Adrenal gland (tissue), 12 donors: ENCODE data around the gene ISM1. TPM values are rescaled to one million over a fixed set of nuclear protein-coding genes. Genes with fewer than 3 reads are reported as not detected.

Experiments used
- DNase-seq, 7 donors: peaks; one replicate each; pipeline ENCODE4 v3.0.0-alpha.2; 2019 to 2020
- H3K27ac ChIP-seq, 5 donors: fragments of 200-600 bp; sonication (generic) in 4 of 5; 1 replicate in 3 of 5; 2 replicates in 2 of 5; pipeline versions ENCODE4 v1.5.1 to v1.8.0; 2016 to 2020; ENCODE audit warnings: mild to moderate bottlenecking in 1 of 5
- H3K27me3 ChIP-seq: fragments of 200-600 bp; 2 replicates; pipeline ENCODE4 v1.8.0; 2021
- H3K36me3 ChIP-seq, 2 donors: fragments of 200-600 bp; replicated peaks in 1 of 2; 1 replicate in 1 of 2; 2 replicates in 1 of 2; pipeline versions ENCODE4 v1.5.1 to v1.8.0; 2018 to 2022
- H3K4me1 ChIP-seq, 2 donors: fragments of 200-600 bp; replicated peaks in 1 of 2; 1 replicate in 1 of 2; 2 replicates in 1 of 2; pipeline versions ENCODE4 v1.5.1 to v1.8.0; 2018 to 2021
- H3K4me3 ChIP-seq, 4 donors: fragments of 200-600 bp; sonication (generic) in 3 of 4; one replicate each; pipeline ENCODE4 v1.5.1; 2016 to 2018
- H3K9me3 ChIP-seq, 3 donors: fragments of 200-600 bp; sonication (generic) in 1 of 3; replicated peaks in 1 of 3; 1 replicate in 2 of 3; 2 replicates in 1 of 3; pipeline versions ENCODE4 v1.5.1 to v1.8.0; 2016 to 2021
- POLR2A ChIP-seq, 2 donors: fragments of 450-650 bp; IDR thresholded peaks; one replicate each; pipeline ENCODE4 v1.6.1; 2017; ENCODE audit warnings: antibody characterized with exemption in 2 of 2, mild to moderate bottlenecking in 2 of 2, moderate library complexity in 1 of 2
- WGBS, 4 donors: extraction: QIAGEN DNeasy Blood & Tissue Kit in 2 of 4; methylation state at CpG; one replicate each; pipeline versions ENCODE4 v1.1.5 to v1.1.7; 2013 to 2017; 5-methylcytosine and 5-hydroxymethylcytosine counted together
- intact Hi-C, 2 donors: fragments of 100-400 bp; cut with DNase I; formaldehyde crosslinking; loops; one replicate each; pipeline versions ENCODE4 v1.14.1 to v1.15.0; 2022 to 2023
- polyA plus RNA-seq, 3 donors: library from polyadenylated mRNA; stranded (reverse); fragments of 200-250 nt in 2 of 3; fragments of 350-450 nt in 1 of 3; fragmentation: Illumina TruSeq in 1 of 3; extraction: RNeasy Lipid Tissue Mini Kit (QIAGEN cat#74804) in 1 of 3; gene quantifications; one replicate each; pipeline ENCODE4 v1.2.3, GENCODE V29; 2013 to 2014
- total RNA-seq, 9 donors: library from RNA; depleted of rRNA in 4 of 9; stranded (reverse); fragments of >200 nt in 4 of 9; fragments of 120-200 nt in 1 of 9; fragmentation: NEBNext Ultra II Directional in 1 of 9; extraction: Animal tissue kit (Norgen Biotek cat#: 25700) in 1 of 9; gene quantifications; one replicate each; pipeline versions ENCODE4 v1.1.0 to v1.2.4, GENCODE V29; 2013 to 2023
- TF ChIP-seq, protein P1 (sequence below), 6 experiments: fragments of 450-650 bp in 4 of 6; fragments of 200-600 bp in 2 of 6; sonication (generic) in 1 of 6; IDR thresholded peaks; 1 replicate in 5 of 6; 2 replicates in 1 of 6; pipeline versions ENCODE4 v1.5.1 to v1.8.0; 2016 to 2021; ENCODE audit warnings: antibody characterized with exemption in 6 of 6, mild to moderate bottlenecking in 2 of 6, moderate library complexity in 1 of 6
- donor health status: healthy with polysubstance abuse.
- donor health status: Bipolar disorder and iron deficiency.
- donor health status: DM: yes; HTN: yes; CAD: no.
- donor health status: DM: no; HTN: no; CAD: no.
- donor health status: DM: no; HTN: no; CAD: no.
- donor health status: DM: yes; HTN: yes; CAD: no.

The ISM1 gene
- total and polyA plus RNA-seq, 12 donors, result 0.17 to 4.4 (median 1.8) TPM

DNA sequence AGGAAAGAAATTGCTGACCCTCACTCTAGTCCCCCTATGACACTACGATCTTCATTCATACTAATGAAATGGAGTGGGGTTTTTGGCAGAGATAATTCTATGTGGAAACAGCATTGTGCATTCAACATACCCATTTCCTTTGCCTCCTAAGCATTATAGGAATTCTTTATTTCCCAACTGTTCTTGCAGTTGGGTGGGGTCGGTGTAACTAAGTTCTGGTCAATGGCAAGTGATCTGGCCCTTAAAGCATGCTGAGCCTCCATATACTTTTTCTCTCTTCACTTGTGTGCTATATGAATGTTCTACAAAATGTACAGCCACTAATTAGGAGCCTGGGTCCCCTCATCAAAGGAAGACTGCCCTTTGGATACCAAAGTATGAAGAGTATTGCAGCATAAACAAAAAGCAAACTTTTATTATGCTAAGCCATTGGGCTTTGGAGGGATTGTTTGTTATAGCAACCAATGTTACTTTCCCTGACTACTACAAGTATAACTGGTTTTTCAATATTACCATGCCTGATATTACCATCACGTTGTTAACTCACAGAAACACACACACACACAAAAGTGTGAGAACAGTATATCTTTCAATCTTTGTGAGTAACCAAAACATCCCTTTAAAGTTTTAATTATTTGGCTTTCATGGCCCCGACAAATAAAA lies 9.0 kb upstream of the ISM1 start:
- intact Hi-C loops, result no loop called here
- Histone ChIP-seq H3K27ac (no peak overlapping the region), H3K9me3 (no peaks in the 10 kb centered on the region), H3K4me1 (no peaks in the 10 kb centered on the region), H3K36me3 (no peaks in the 10 kb centered on the region), H3K4me3 (no peak overlapping the region), H3K27me3 (peaks cover 7% of the 10 kb centered on the region)
- no peak for DNase-seq
- 69 to 92% (median 86%) methylated on average over 4 of the region's 4 CpGs for WGBS, 4 donors
- no peak for TF ChIP-seq POLR2A (IDR thresholded peaks at IDR 0.05)
- TF ChIP-seq, protein P1, sequence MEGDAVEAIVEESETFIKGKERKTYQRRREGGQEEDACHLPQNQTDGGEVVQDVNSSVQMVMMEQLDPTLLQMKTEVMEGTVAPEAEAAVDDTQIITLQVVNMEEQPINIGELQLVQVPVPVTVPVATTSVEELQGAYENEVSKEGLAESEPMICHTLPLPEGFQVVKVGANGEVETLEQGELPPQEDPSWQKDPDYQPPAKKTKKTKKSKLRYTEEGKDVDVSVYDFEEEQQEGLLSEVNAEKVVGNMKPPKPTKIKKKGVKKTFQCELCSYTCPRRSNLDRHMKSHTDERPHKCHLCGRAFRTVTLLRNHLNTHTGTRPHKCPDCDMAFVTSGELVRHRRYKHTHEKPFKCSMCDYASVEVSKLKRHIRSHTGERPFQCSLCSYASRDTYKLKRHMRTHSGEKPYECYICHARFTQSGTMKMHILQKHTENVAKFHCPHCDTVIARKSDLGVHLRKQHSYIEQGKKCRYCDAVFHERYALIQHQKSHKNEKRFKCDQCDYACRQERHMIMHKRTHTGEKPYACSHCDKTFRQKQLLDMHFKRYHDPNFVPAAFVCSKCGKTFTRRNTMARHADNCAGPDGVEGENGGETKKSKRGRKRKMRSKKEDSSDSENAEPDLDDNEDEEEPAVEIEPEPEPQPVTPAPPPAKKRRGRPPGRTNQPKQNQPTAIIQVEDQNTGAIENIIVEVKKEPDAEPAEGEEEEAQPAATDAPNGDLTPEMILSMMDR (IDR thresholded peaks at IDR 0.05), result no peak

DNA sequence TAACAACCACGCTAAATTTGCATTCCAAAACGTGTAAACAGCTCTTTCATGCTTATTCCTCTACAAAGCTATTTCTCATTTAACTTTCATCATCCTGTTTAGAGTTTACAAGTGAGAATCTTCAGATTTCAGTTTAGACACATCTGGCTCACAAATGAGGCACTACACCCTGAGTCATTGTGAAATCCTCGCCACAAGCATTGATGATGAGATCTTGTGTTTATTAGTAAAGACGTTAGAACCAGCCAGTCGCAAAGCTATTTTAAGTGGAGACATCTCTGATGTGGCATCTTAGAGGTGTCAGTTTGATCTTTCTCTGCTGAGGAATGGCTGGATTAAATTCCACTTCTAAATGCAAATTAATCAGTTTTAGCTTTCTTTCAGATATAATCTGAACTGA lies 8.3 kb upstream of the ISM1 start:
- Histone ChIP-seq H3K4me3 (no peak overlapping the region), H3K4me1 (no peaks in the 10 kb centered on the region), H3K27me3 (peaks cover 7% of the 10 kb centered on the region), H3K27ac (no peak overlapping the region), H3K9me3 (no peaks in the 10 kb centered on the region), H3K36me3 (no peaks in the 10 kb centered on the region)
- 58 to 78% (median 73%) methylated on average over 5 of the region's 5 CpGs for WGBS, 4 donors
- no peak for DNase-seq
- intact Hi-C loops, result no loop called here
- TF ChIP-seq, protein P1 (IDR thresholded peaks at IDR 0.05), result no peak
- no peak for TF ChIP-seq POLR2A (IDR thresholded peaks at IDR 0.05)

DNA sequence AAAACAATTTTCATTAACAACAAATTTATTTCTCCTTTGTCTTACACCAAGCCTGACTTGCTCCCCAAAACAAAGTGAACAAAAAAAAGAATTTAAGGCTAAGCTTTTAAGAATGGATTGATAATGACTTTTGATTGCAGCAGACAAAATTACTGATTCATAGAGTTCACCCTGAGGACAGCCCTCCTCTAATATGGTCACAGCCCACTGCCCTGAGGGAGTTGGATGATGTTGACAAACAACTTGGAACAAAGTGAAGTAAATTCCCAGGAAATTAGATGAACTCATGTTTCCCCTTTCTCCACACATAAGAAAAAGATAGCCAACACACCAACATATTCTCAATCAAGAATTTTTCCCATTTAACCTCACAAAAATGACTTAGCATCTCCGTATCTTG lies 7.7 kb upstream of the ISM1 start:
- 78 to 86% (median 82%) methylated on average over 1 of the region's 1 CpG for WGBS, 4 donors
- Histone ChIP-seq H3K4me3 (no peak overlapping the region), H3K27me3 (peaks cover 9% of the 10 kb centered on the region), H3K9me3 (no peaks in the 10 kb centered on the region), H3K27ac (no peak overlapping the region), H3K4me1 (no peaks in the 10 kb centered on the region), H3K36me3 (no peaks in the 10 kb centered on the region)
- intact Hi-C loops, result no loop called here
- no peak for DNase-seq
- TF ChIP-seq, protein P1 (IDR thresholded peaks at IDR 0.05), result no peak
- TF ChIP-seq POLR2A (IDR thresholded peaks at IDR 0.05), result no peak

DNA sequence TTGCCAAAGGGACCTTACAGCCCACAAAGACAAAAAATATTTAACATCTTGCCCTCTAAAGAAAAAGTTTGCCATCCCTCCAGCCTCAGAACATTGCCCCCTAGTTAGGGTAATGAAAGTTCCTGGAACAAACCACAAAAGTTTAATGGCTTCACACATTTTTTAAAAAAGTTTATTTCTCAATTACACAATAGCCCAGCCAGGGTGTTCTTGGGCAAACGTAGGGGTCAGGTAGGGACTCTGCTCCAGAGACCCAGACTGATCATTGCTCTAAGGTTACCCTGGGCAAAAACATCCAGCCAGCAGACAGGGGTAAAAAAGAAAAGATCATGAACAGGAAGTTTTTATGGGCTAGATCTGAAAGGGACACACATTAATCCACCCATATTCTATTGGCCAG lies 4.5 kb upstream of the ISM1 start:
- DNase-seq, result no peak
- intact Hi-C loops, result no loop called here
- 27 to 51% (median 35%) methylated on average over 1 of the region's 1 CpG for WGBS, 4 donors
- no peak overlapping the region for H3K27ac ChIP-seq
- peaks cover 0 to 14% of the 10 kb centered on the region in 2 donors for H3K4me1 ChIP-seq
- H3K9me3 ChIP-seq, result no peaks in the 10 kb centered on the region
- peaks cover 29% of the 10 kb centered on the region for H3K27me3 ChIP-seq
- TF ChIP-seq, protein P1 (IDR thresholded peaks at IDR 0.05), result no peak
- TF ChIP-seq POLR2A (IDR thresholded peaks at IDR 0.05), result no peak
- no peak overlapping the region for H3K4me3 ChIP-seq
- no peaks in the 10 kb centered on the region for H3K36me3 ChIP-seq
